ENCODE measurements around the gene PTBP2.

PTBP2 gene

GRCh38 chr1:96708482-96708881 is 13.1 kb upstream of the PTBP2 start:
- DNase-seq (no peak), ATAC-seq (ENCODE audit: insufficient read depth, low read depth) (no peak)
- no peaks in the 10 kb centered on the region for H4K20me1 ChIP-seq (ENCODE audit: insufficient read depth, low read length)
- no peak overlapping the region for H3K9ac ChIP-seq (ENCODE audit: low read depth, low read length)
- no peaks in the 10 kb centered on the region for H3K79me2 ChIP-seq (ENCODE audit: insufficient read depth, low read length)
- H3K4me2 ChIP-seq (ENCODE audit: insufficient read depth, low read length), result no peak overlapping the region
- no peak overlapping the region for H2AFZ ChIP-seq (ENCODE audit: low read depth, low read length)
- no peaks in the 10 kb centered on the region for H3K27me3 ChIP-seq (ENCODE audit: insufficient read depth, low read length, poor library complexity)
- H3K27ac ChIP-seq (ENCODE audit: low read length), result no peak overlapping the region
- no peaks in the 10 kb centered on the region for H3K36me3 ChIP-seq (ENCODE audit: insufficient read depth, low read length)
- no peaks in the 10 kb centered on the region for H3K9me3 ChIP-seq (ENCODE audit: insufficient read depth, low read length, severe bottlenecking)
- H3K4me3 ChIP-seq (ENCODE audit: low read depth in 1 of 2, low read length in 2 of 2), result no peak overlapping the region
- H3K4me1 ChIP-seq (ENCODE audit: insufficient read depth, low read length), result no peaks in the 10 kb centered on the region
- TF ChIP-seq EZH2 (IDR thresholded peaks at IDR 0.05; ENCODE audit: borderline replicate concordance, low read depth, low read length, severe bottlenecking) (no peak), CTCF (IDR thresholded peaks at IDR 0.05; ENCODE audit: borderline replicate concordance, extremely low read depth, low read length, poor library complexity, severe bottlenecking) (no peak)

GRCh38 chr1:96710708-96711477 is 10.7 kb upstream of the PTBP2 start:
- no peak for DNase-seq

GRCh38 chr1:96713649-96714048 is 7.9 kb upstream of the PTBP2 start:
- H3K79me2 ChIP-seq (ENCODE audit: insufficient read depth, low read length), result no peaks in the 10 kb centered on the region
- no peak overlapping the region for H3K27ac ChIP-seq (ENCODE audit: low read length)
- H3K9me3 ChIP-seq (ENCODE audit: insufficient read depth, low read length, severe bottlenecking), result no peaks in the 10 kb centered on the region
- H3K27me3 ChIP-seq (ENCODE audit: insufficient read depth, low read length, poor library complexity), result no peaks in the 10 kb centered on the region
- no peak overlapping the region for H3K9ac ChIP-seq (ENCODE audit: low read depth, low read length)
- no peaks in the 10 kb centered on the region for H4K20me1 ChIP-seq (ENCODE audit: insufficient read depth, low read length)
- DNase-seq (no peak), ATAC-seq (ENCODE audit: insufficient read depth, low read depth) (no peak)
- H3K4me2 ChIP-seq (ENCODE audit: insufficient read depth, low read length), result no peak overlapping the region
- H3K4me1 ChIP-seq (ENCODE audit: insufficient read depth, low read length), result no peaks in the 10 kb centered on the region
- no peaks in the 10 kb centered on the region for H3K36me3 ChIP-seq (ENCODE audit: insufficient read depth, low read length)
- TF ChIP-seq EZH2 (IDR thresholded peaks at IDR 0.05; ENCODE audit: borderline replicate concordance, low read depth, low read length, severe bottlenecking) (no peak), CTCF (IDR thresholded peaks at IDR 0.05; ENCODE audit: borderline replicate concordance, extremely low read depth, low read length, poor library complexity, severe bottlenecking) (no peak)
- H3K4me3 ChIP-seq (ENCODE audit: low read depth in 1 of 2, low read length in 2 of 2), result no peak overlapping the region
- no peak overlapping the region for H2AFZ ChIP-seq (ENCODE audit: low read depth, low read length)

More at GRCh38 chr1:96710708-96711477, 10.7 kb upstream of the PTBP2 start:
- H3K27me3 ChIP-seq (ENCODE audit: insufficient read depth, low read length, poor library complexity), result no peaks in the 10 kb centered on the region
- no peak overlapping the region for H3K27ac ChIP-seq (ENCODE audit: low read length)
- no peaks in the 10 kb centered on the region for H3K4me1 ChIP-seq (ENCODE audit: insufficient read depth, low read length)
- no peaks in the 10 kb centered on the region for H3K79me2 ChIP-seq (ENCODE audit: insufficient read depth, low read length)
- no peaks in the 10 kb centered on the region for H3K9me3 ChIP-seq (ENCODE audit: insufficient read depth, low read length, severe bottlenecking)
- no peak overlapping the region for H3K9ac ChIP-seq (ENCODE audit: low read depth, low read length)
- H4K20me1 ChIP-seq (ENCODE audit: insufficient read depth, low read length), result no peaks in the 10 kb centered on the region
- no peak for ATAC-seq (ENCODE audit: insufficient read depth, low read depth)
- TF ChIP-seq EZH2 (IDR thresholded peaks at IDR 0.05; ENCODE audit: borderline replicate concordance, low read depth, low read length, severe bottlenecking) (no peak), CTCF (IDR thresholded peaks at IDR 0.05; ENCODE audit: borderline replicate concordance, extremely low read depth, low read length, poor library complexity, severe bottlenecking) (no peak)
- no peaks in the 10 kb centered on the region for H3K36me3 ChIP-seq (ENCODE audit: insufficient read depth, low read length)
- no peak overlapping the region for H2AFZ ChIP-seq (ENCODE audit: low read depth, low read length)
- H3K4me2 ChIP-seq (ENCODE audit: insufficient read depth, low read length), result no peak overlapping the region
- no peak overlapping the region for H3K4me3 ChIP-seq (ENCODE audit: low read depth in 1 of 2, low read length in 2 of 2)
